ENCODE data around the gene TAS2R31. TPM values are rescaled to one million over a fixed set of nuclear protein-coding genes. Genes with fewer than 3 reads are reported as not detected.

TAS2R31 gene
- total RNA-seq, 1 donor from 2014 or later = 5.3 TPM

GRCh38 chr12:10994307-10994706 lies 36.9 kb downstream of the TAS2R31 start:
- intact Hi-C loops (cut with micrococcal nuclease) = no loop called here

GRCh38 chr12:10989107-10989506 lies 42.1 kb downstream of the TAS2R31 start:
- no peak overlapping the region for H3K27ac Mint-ChIP-seq
- no peaks in the 10 kb centered on the region for H3K4me1 Mint-ChIP-seq
- peaks cover 9% of the 10 kb centered on the region for H3K9me3 Mint-ChIP-seq
- ChIA-PET CTCF (no interaction called here), POLR2A (no interaction called here)
- no peaks in the 10 kb centered on the region for H3K27me3 Mint-ChIP-seq
- H3K4me3 Mint-ChIP-seq = no peak overlapping the region
- TF ChIP-seq CTCF (IDR thresholded peaks at IDR 0.05) = no peak
- no peak for ATAC-seq (ENCODE audit: low read depth)
- DNase-seq = no peak
- intact Hi-C loops (cut with micrococcal nuclease) = no loop called here
- peaks cover 5% of the 10 kb centered on the region for H3K36me3 Mint-ChIP-seq (ENCODE audit: low read depth)

More at GRCh38 chr12:10994307-10994706, 36.9 kb downstream of the TAS2R31 start:
- peaks cover 14% of the 10 kb centered on the region for H3K36me3 Mint-ChIP-seq (ENCODE audit: low read depth)
- H3K4me3 Mint-ChIP-seq = no peak overlapping the region
- no peaks in the 10 kb centered on the region for H3K4me1 Mint-ChIP-seq
- no peaks in the 10 kb centered on the region for H3K27me3 Mint-ChIP-seq
- no peak for ATAC-seq (ENCODE audit: low read depth)
- DNase-seq = no peak
- CTCF ChIA-PET = no interaction called here
- POLR2A ChIA-PET = no interaction called here
- no peak for TF ChIP-seq CTCF (IDR thresholded peaks at IDR 0.05)
- H3K9me3 Mint-ChIP-seq = peaks cover 9% of the 10 kb centered on the region
- H3K27ac Mint-ChIP-seq = no peak overlapping the region

- POLR2A ChIA-PET = no interaction called here
- peaks cover 3% of the 10 kb centered on the region for H3K36me3 Mint-ChIP-seq (ENCODE audit: low read depth)
- no peak for ATAC-seq (ENCODE audit: low read depth)
- H3K27ac Mint-ChIP-seq = no peak within 1 kb of the TSS
- H3K27me3 Mint-ChIP-seq = no peaks in the 10 kb centered on the region
- CTCF ChIA-PET = no interaction called here
- H3K4me1 Mint-ChIP-seq = no peaks in the 10 kb centered on the region
- intact Hi-C loops (cut with micrococcal nuclease) = no loop called here
- H3K4me3 Mint-ChIP-seq = no peak within 1 kb of the TSS
- no peak for TF ChIP-seq CTCF (IDR thresholded peaks at IDR 0.05)
- no peak for DNase-seq
- peaks cover 9% of the 10 kb centered on the region for H3K9me3 Mint-ChIP-seq
Observed at GRCh38 chr12:10986812-10987211, 44.4 kb downstream of the TAS2R31 start, which contains the start of gene TAS2R50. TSS of gene TAS2R50 (minus strand) at chr12:10986912. CDS start at chr12:10986860, 52 bp downstream.

- ChIA-PET POLR2A (no interaction called here), CTCF (no interaction called here)
- ATAC-seq (ENCODE audit: low read depth) (no peak), DNase-seq (no peak)
- Mint-ChIP-seq H3K27me3 (no peaks in the 10 kb centered on the region), H3K9me3 (no peaks in the 10 kb centered on the region), H3K4me3 (no peak overlapping the region), H3K36me3 (ENCODE audit: low read depth) (no peaks in the 10 kb centered on the region), H3K4me1 (no peaks in the 10 kb centered on the region), H3K27ac (no peak overlapping the region)
- TF ChIP-seq CTCF (IDR thresholded peaks at IDR 0.05) = no peak
- intact Hi-C loops (cut with micrococcal nuclease) = no loop called here
Observed at GRCh38 chr12:10982244-10982643, 49.0 kb downstream of the TAS2R31 start.

Other genes starting within 250 kb of the TAS2R31 start
- not detected in 2 replicates for gene TAS2R7, start 228.8 kb downstream of the TAS2R31 start, total RNA-seq
- gene TAS2R8, start 224.1 kb downstream of the TAS2R31 start, total RNA-seq = not detected in 2 replicates
- gene TAS2R9, start 221.2 kb downstream of the TAS2R31 start, total RNA-seq = not detected in 2 replicates
- gene TAS2R10, start 205.0 kb downstream of the TAS2R31 start, total RNA-seq = 0.27 and 0.44 TPM in 2 replicates
- gene PRR4, start 181.9 kb downstream of the TAS2R31 start, total RNA-seq = 0.98 and 3.0 TPM in 2 replicates
- 27.6 and 35.2 TPM in 2 replicates for gene PRH1, start 147.2 kb downstream of the TAS2R31 start, total RNA-seq
- gene TAS2R13, start 121.8 kb downstream of the TAS2R31 start, total RNA-seq = 1.00 and 1.4 TPM in 2 replicates
- not detected in 2 replicates for gene PRH2, start 102.2 kb downstream of the TAS2R31 start, total RNA-seq
- 2.9 and 3.1 TPM in 2 replicates for gene TAS2R14, start 92.1 kb downstream of the TAS2R31 start, total RNA-seq
- 1.0 and 1.2 TPM in 2 replicates for gene TAS2R50, start 44.5 kb downstream of the TAS2R31 start, total RNA-seq
- gene TAS2R20, start 33.1 kb downstream of the TAS2R31 start, total RNA-seq = 1.7 and 2.4 TPM in 2 replicates
- gene TAS2R19, start 8.8 kb downstream of the TAS2R31 start, total RNA-seq = 2.9 and 4.0 TPM in 2 replicates
- gene TAS2R46, start 30.9 kb upstream of the TAS2R31 start, total RNA-seq = 0.60 and 1.5 TPM in 2 replicates
- gene TAS2R43, start 60.9 kb upstream of the TAS2R31 start, total RNA-seq = 1.7 and 2.7 TPM in 2 replicates
- 3.4 and 6.3 TPM in 2 replicates for gene TAS2R30, start 103.2 kb upstream of the TAS2R31 start, total RNA-seq
- 7.3 and 8.8 TPM in 2 replicates for gene SMIM10L1, start 139.8 kb upstream of the TAS2R31 start, total RNA-seq
- gene TAS2R42, start 155.5 kb upstream of the TAS2R31 start, total RNA-seq = not detected in 2 replicates
- not detected in 2 replicates for gene PRB3, start 238.3 kb upstream of the TAS2R31 start, total RNA-seq